CD4-positive, alpha-beta T cell treated with Interleukin-15 for 1 hour (primary cell): ENCODE results near the gene TMTC4.

Experiments
- DNase-seq: peaks from one replicate; pipeline ENCODE4 v3.0.0-alpha.2; 2020

The TMTC4 gene

DNA sequence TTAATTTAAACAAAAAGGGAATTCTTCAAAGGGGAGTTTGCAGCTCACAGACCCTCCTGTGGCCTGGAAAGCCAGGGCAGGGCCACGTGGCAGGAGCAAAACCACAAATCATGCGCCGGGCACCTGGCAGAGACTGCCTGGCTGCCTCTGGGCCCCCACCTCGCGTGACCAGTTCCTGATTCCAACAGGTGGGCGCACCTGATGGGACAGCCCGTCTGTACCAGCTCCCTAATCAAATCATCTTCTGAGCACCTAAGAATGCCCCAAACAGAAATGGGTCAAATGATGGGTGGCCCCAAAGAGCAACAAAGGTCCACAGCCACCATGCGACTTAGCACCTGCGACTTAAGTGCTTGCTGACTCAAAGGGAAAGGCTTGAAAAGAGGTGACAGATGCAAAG, 9.2 kb downstream of the TMTC4 start:
- no peak for DNase-seq

DNA sequence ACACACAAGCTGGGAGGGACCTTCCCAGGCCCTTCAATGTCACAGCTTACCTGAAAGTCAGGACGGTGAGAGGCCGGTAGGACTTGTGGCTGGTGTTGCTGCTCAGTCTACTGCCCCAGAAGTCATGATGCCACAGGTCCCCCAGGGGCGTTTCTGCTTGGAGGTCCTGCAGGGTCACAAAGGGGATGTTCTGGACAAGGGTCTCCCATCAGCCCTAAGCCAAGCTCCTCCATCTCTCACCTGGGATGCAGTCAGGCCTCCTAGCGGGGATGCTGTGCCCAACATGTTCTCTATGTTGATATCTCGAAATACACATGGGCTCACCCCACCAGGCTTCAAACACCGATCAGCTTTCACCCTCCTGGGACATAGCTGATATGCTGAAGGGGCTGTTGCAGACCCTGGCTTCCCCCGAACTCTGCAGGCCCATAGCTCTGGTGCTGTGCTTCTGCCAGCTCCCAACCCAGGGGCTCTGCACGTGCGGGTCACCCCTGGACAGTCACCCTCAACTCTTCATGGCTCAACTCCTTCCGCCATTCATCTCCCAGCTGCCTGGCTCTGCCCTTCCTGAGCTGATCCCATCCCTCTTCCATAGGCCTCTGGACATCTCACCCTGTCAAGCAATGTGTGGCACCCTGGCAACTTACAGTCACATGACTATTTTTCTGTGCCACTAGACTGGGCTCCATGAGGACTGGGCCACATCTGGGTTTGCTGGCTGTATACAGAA, 10.3 kb downstream of the TMTC4 start:
- no peak for DNase-seq

- no peak for DNase-seq
These were observed 12.0 kb downstream of the TMTC4 start for GRCh38 chr13:100662468-100663211.

DNA sequence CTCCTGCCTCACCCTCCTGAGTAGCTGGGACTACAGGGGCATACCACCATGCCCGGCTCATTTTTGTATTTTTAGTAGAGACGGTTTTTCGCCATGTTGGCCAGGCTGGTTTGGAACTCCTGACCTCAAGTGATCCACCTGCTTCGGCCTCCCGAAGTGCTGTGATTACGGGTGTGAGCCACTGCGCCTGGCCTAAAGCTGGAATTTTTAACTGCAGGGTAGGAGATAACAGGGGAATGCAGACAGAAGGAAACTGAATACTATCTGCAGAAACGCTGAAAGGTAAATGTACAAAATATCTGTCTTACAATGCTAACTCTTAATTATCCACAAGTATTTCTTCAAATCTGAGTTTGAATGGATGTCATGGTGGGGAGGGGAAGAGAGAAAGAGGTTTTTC, 13.8 kb downstream of the TMTC4 start:
- no peak for DNase-seq

DNA sequence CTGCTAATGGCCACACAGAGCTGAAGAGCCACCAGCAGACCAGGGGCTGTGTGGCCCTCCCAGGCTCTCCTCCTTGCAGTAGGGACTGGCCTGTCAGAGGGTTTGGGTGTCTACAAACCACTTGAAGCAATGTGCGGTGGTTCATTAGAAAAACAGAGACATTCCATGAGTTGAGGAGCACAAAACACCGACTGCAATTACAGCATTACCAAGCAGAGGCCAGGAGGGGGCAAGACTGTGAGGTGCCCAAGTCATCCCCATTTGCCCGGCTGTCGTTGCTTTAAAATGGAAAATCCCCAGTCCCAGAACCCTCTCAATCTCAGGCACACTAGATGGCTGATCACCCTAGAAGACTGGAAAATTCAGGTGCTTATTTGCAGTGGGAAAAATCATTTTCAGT, 15.0 kb downstream of the TMTC4 start:
- DNase-seq: no peak

GRCh38 chr13:100658363-100658762, 16.2 kb downstream of the TMTC4 start:
- DNase-seq: no peak

- no peak for DNase-seq
These were observed 16.7 kb downstream of the TMTC4 start for GRCh38 chr13:100657881-100658315.

GRCh38 chr13:100652510-100652909, 22.1 kb downstream of the TMTC4 start:
- no peak for DNase-seq

- DNase-seq: no peak
These were observed 24.3 kb downstream of the TMTC4 start for GRCh38 chr13:100650326-100650725.

GRCh38 chr13:100648354-100648753, 26.2 kb downstream of the TMTC4 start:
- no peak for DNase-seq

GRCh38 chr13:100646871-100647270, 27.7 kb downstream of the TMTC4 start:
- DNase-seq: no peak

DNA sequence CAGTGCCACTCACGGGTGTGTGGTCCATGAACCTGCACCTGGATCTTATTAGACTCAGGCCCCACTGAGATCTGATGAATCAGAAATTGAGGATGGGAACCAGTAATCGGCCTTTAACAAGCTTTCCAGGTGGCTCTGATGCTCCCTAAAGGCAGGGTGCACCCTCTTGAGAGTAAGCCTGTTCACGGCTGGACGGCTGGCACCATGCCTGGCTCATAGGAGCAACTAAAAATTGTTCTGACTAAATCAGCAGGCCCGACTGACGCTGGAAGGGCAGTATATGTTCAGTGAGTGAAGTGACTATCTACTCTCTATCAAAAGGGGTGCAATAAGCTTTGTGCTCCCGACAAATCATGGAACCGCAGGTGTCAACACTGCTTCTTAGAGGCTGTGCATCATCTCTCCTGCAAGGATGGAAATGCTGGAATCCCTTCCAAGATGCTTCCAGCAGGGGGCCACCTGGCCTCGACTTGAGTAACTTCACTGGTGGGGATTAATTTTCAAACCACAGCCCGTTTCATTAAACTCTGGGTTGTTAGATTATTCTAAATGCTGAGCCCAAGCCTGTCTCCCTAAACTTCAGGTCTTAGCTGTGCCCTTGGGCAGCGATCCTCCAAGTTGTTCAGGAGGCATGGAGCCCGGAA, 28.4 kb downstream of the TMTC4 start:
- DNase-seq: no peak

DNA sequence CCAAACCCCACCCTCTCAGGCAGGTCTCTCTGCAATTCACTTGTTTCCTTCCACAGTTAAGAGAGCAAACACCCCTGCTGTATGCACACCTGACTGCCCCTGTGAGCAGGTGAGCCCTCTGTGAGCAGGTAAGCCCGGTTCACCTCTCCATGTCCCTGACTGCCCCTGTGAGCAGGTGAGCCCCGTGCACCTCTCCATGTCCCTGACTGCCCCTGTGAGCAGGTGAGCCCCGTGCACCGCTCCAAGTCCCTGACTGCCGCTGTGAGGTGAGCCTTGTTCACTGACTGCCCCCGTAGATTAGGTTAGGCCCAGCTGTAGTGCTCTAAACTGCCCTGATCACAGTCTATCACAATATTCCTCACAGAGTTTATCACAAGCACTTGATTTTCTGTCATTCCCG, 29.2 kb downstream of the TMTC4 start:
- no peak for DNase-seq

- no peak for DNase-seq
These were observed 30.2 kb downstream of the TMTC4 start for GRCh38 chr13:100644371-100644770.

DNA sequence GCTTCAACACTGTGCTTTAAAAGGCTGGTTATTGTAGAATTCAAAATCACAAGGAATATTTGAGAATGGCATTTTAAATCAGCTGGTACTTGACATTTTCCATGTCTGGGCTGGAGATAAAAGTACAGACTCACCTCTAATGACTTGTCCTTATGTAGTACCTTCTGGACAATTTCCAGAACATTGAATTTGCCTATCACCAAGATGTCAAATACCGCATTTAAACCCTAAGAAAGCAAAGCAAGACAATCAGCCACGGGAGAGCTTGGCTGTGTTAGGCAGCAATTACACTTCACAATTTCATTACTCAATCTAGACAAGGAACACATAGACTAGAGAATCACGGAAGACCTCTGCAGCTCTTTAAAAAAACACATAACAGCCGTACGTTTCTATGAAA, 36.8 kb downstream of the TMTC4 start:
- no peak for DNase-seq

DNA sequence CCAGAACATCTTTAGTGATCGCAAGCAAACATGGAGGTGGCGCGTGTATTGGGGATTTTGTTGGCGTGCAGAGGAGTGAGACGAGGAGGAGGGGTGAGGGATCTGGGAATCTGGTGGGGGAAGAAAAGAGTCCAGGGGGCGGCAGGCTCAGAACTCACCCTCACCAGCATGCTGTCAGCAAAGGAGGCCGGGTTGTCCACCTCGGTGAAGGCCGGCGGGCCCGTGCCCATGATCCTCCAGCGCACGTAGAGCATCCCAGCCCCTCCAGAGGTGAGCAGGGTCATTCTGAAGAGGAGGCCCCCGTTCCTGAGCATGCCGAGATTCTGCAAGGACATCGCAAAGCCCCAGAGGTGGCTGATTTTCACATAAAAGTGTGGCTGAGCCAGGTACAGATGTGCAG, 37.2 kb downstream of the TMTC4 start:
- DNase-seq: no peak

- no peak for DNase-seq
These were observed 38.2 kb downstream of the TMTC4 start for GRCh38 chr13:100636441-100636840.

DNA sequence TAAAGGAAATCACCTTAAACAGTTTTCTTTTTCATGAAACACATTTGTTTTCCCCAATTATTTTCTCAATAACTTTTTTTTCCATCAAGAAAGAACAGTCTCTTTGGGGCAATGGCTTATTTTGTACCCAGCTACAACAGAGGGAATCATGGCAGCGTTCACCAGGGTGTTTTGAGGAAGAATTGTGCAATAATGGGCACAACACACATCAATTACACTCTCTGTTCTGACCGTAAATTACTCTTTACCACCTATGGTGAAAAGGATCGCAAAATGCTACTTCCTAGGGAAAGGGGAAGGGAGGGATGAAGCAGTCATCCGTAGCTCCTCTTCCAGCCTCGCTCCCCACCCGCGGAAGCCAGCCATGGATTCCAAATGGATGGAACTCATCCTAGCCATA, 38.6 kb downstream of the TMTC4 start:
- DNase-seq: no peak

DNA sequence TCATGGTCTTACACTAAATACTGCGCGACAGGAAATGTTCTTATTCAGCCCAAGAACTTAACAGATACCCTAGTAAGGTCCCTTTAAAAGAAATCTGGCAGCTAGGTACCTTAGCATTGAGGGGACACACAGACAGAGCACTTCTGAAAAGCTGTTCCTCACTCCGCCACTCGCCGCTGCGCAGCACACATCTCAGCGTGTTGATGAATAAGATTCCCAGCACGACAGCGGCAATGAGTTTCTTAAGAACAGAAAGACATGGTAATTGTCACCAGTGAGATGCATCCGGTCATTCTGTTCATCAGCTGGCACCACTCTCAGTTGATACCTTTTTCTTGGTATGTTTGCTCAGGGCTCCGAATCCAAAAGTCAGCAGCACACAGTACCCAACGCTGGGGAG, 39.9 kb downstream of the TMTC4 start:
- no peak for DNase-seq

- DNase-seq: no peak
These were observed 41.1 kb downstream of the TMTC4 start for GRCh38 chr13:100633461-100633860.

DNA sequence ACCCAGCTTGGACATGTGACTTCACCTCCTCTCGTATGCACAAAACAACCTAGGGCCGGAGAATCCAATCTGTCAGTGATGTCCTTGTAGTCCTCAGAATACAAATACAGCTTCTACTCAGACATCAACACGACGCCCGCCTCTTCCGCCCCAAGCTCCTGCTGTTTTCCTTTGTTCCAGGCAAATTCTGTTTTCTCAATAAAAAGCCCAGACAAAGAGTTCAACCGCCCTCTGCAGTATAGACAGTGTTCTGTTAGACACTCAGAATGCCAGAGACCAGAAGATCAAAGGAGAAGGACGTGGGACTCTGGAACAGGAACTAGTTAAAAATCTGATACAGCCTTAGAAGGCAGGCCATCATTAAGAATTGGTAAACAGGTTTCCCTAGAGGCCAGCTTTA, 44.0 kb downstream of the TMTC4 start:
- no peak for DNase-seq

DNA sequence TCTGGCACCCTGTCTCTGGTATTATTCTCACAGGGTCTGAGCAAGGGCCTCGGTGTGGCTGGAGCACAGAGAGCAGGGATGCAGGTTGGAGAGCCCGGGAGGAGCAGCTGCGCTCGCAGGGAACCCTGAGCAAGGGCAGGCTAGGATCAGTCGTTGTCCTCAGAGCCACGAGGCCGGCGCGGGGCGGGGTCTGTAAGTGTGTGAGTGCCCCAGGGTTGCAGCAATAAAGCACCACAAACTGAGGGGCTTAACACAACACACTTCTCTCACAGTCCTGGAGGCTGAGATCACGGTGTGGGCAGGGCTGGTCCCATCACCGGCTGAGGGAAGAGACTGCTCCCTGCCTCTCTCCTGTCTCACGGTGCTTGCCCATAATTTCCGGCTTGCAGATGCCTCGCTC, 47.5 kb downstream of the TMTC4 start:
- no peak for DNase-seq

DNA sequence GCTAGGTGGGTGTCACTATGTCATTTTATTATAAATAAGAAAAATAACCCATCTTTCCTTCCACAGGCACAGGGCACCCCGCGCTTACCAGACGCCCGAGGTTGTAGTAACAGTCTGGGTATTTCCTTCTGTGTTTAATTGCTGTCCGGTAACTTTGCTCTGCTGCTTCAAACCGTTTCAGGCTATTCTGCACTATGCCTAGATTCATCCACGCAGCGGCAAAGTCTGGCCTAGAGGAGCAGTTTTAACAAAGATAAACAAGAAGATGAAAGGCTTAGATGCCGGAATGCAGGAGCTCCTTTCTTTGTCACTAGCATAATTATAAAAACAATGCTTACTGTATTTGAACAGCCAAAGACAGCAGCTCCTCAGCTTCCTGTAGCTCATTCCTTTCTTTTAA, 49.1 kb downstream of the TMTC4 start:
- no peak for DNase-seq

GRCh38 chr13:100620792-100621191, 53.8 kb downstream of the TMTC4 start:
- DNase-seq: no peak
